ACHN (cell line): ENCODE results near the gene BCL2L15.
A peak's percentile ranks its signal among the peaks of the same experiment; 100 is the strongest.
"Not testable (repeated sequence)": the region's sequence is repeated elsewhere in the genome, so short reads cannot be mapped to it uniquely, and the experiment has no call there.

Experiments used
- DNase-seq: peaks from one replicate; pipeline ENCODE4 v3.0.0-alpha.2; 2015
- in situ Hi-C: cut with HindIII; loops from 2 replicates; pipeline ENCODE4 v1.10.0; 2017; ENCODE audit warnings: low sequenced_read_pairs, low pct_ligation_motif_present, low pct_unique_long_range_greater_than_20kb

Gene BCL2L15

GRCh38 chr1:113879739-113880038 lies 7.7 kb downstream of the BCL2L15 start:
- in situ Hi-C loops, result no loop called here
- no peak for DNase-seq

GRCh38 chr1:113876176-113876575 lies 11.2 kb downstream of the BCL2L15 start:
- in situ Hi-C loops, result no loop called here
- no peak for DNase-seq

- in situ Hi-C loops, result no loop called here
- peak; percentile 57 for DNase-seq
Observed at GRCh38 chr1:113875714-113876113, 11.7 kb downstream of the BCL2L15 start.

- in situ Hi-C loops, result no loop called here
- DNase-seq, result peak; percentile 14
Observed at GRCh38 chr1:113874012-113874879, 13.1 kb downstream of the BCL2L15 start.

DNA sequence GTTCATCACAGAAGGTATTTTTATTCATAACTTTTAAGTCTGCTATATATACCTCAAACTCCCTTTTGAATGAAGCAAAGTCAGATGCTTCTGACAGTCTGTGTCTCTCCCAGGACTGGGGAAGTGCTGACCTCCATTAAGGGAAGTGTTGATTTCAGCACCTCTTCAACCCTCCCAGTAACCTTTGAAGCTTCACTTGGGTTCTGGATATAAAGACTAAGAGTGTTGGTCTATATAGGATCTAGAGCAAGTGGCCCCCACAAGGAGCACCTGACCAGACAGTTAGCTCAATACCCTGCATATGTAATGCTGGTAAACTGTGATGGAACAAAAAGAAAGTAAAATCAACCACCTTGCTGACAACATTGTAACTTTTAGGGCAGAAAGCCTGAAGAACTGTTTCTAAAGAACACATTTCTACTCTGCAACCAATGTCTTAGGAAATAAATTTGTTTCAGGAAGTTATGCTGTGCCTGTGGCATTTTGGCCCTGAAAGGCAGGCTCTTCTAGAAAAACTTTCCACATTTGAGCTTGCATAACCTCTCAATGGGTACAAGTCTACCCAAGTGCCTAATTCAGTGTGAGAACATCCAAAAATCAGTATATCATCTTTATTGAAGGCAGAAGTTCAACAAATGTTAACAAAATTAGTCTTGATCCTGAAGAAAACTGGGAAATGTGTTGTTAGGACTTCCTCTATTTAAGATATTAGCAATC lies 15.0 kb downstream of the BCL2L15 start:
- no peak for DNase-seq
- in situ Hi-C loops, result no loop called here

DNA sequence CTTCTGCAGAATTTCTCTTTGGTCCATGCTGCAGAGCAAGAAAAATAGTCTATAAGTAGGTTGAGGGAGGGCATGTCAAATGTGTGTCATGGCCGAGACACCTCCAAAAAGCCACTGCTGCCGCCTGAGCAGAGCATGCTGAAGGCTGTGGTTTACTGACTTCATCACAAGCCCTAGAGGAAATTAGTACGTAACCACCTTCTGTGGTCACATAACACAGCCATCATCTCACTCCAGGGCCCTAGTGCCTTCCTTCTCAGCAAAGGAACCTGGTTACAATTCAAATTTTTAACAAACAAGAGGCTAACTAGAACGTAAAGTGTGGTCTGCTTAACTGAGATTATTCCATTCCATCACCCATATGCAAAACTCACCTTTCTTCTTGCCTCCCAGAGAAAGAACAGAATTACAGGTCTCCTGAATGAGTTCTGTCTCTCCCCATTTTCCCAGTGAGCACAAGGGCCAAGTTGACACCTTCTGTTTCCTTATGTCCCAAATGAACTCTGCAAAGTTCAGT lies 15.7 kb downstream of the BCL2L15 start, which contains the start of gene PTPN22:
Gene PTPN22 (minus strand): TSS at position 116 of the 517 bp plus-strand sequence.
- in situ Hi-C loops, result no loop called here
- DNase-seq, result peak; percentile 32

GRCh38 chr1:113870778-113871177 lies 16.6 kb downstream of the BCL2L15 start:
- DNase-seq, result no peak
- in situ Hi-C loops, result no loop called here

DNA sequence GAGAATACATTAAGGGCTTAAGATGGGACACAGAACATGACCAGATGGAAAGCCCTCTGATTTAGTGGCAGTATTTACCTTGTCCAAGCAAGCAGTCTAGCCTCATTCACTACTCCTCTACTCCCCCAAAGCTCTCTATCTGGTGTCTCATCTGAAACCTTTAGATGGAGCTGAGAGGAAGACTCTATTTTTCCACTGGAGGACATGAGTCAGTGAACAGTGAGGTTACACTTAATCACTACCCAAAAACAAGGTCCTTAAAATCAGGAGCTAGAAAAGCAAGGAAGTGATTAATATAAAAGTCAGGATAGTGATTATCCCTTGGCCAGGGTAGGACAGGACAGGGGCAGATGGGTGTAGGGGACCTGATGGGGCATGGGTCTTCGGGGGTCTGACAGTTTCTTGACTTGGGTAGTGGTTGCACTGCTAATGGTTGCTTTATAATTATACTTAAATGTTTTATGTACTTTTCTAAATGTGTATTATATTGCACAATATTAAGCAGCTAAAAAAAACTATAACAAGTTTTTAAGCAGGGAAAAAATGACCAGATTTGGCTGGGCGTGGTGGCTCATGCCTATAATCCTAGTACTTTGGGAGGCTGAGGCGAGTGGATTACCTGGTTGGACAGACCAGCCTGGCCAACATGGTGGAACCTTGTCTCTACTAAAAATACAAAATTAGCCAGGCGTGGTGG lies 18.8 kb downstream of the BCL2L15 start:
- in situ Hi-C loops, result no loop called here
- DNase-seq, result no peak

DNA sequence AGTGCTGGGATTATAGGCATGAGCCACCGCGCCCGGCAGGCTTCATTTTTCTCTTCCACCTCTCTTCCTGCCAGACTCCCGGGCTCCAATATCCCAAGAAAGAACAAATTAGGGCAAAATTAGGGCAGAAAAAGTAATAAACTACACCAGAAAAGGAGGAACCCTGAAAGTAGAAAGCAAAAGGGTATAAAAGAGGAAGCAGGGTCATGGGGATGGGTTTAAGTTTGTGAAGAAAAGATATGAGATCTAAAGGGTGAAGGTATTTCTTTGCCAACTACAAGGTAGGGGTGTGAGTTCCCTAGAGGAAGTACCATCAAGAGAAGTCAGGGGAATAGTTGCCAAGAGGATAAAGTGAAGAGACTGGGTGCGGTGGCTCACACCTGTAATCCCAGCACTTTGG lies 25.7 kb downstream of the BCL2L15 start:
- in situ Hi-C loops, result no loop called here

DNA sequence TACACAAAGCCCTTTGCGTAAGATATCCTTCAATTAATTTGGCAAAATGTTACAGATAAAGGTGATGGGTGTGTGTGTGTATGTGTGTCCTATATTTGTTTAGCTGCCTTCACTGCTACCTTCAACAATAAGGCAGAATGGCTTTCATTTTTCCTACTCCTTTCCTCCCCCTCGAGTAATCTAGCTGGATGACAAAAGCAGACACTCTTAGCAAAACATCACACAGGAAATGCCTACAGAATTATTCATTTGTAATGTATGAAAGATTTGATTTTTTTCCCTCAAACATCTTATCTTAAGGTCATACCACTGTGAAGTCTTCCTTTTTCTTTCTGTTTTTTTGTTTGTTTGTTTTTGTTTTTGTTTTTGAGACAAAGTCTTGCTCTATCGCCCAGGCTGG lies 26.5 kb downstream of the BCL2L15 start:
- DNase-seq, result peak; percentile 36
- in situ Hi-C loops, result no loop called here

More for the DNA sequence above, 25.7 kb downstream of the BCL2L15 start:
- no peak for DNase-seq

GRCh38 chr1:113859478-113860175 lies 27.8 kb downstream of the BCL2L15 start:
- in situ Hi-C loops, result no loop called here
- no peak for DNase-seq

DNA sequence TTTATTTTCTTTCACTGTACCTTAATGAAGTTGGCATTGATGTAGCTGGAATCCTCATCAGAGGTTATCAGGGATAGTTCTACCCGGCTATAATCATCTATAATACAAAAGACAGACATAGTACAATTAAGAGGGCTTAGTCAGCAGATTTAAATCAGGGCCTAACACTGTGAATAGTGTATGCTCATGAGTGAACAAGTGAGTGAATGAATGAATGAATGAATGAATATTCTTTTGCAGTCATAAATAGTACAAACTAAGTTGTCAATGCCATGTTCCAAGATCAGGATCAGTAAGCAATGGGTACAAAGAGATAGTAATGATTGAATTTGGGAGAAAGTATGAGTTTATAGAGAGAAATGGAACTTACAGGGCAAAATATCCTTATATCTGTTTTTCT lies 28.4 kb downstream of the BCL2L15 start:
- in situ Hi-C loops, result no loop called here
- DNase-seq, result no peak

DNA sequence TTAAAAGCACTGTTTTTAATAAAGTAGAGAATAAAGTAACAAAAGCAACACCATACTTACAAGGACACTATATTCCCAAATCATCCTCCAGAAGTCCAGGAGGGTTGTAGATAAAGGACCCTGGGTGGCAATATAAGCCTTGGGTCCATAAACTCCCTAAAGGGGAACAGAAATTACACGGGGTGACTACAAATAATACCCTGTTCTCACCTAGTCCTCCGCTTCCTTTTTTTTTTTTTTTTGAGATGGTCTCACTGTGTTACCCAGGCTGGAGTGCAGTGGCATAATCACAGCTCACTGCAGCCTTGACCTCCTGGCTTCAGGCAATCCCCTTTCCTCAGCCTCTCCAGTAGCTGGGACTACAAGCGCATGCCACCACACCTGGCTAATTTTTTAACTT lies 29.0 kb downstream of the BCL2L15 start:
- in situ Hi-C loops, result no loop called here
- no peak for DNase-seq

GRCh38 chr1:113857776-113858175 lies 29.6 kb downstream of the BCL2L15 start:
- in situ Hi-C loops, result no loop called here
- no peak for DNase-seq

- in situ Hi-C loops, result no loop called here
- DNase-seq, result no peak
Observed at GRCh38 chr1:113856401-113856790, 31.0 kb downstream of the BCL2L15 start.

- no peak for DNase-seq
- in situ Hi-C loops, result no loop called here
Observed at GRCh38 chr1:113855630-113856400, 31.6 kb downstream of the BCL2L15 start.

DNA sequence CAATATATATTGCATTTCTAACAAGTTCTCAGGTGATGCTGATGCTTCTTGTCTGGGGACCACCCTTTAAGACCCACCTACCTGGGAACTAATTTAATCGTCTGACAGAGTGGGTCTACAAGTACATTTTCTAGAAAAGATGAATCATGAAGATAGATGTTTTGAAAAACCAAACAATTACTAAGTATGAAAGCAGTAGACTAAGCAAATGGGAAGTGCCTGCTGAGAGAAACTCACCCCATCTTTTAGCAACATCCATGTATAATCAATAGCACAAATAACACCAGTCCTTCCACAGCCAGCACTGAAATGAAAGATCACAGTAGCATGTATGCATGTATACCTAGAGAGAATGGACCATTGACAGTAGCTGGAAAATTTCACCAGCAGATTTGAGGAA lies 33.1 kb downstream of the BCL2L15 start:
- DNase-seq, result no peak
- in situ Hi-C loops, result no loop called here

- DNase-seq, in situ Hi-C loops: not testable (repeated sequence)
Observed at GRCh38 chr1:113852694-113853093, 34.7 kb downstream of the BCL2L15 start.
